ENCODE results near the gene UBE2U.
"Not testable (repeated sequence)": the region's sequence is repeated elsewhere in the genome, so short reads cannot be mapped to it uniquely, and the experiment has no call there.

Gene UBE2U

DNA sequence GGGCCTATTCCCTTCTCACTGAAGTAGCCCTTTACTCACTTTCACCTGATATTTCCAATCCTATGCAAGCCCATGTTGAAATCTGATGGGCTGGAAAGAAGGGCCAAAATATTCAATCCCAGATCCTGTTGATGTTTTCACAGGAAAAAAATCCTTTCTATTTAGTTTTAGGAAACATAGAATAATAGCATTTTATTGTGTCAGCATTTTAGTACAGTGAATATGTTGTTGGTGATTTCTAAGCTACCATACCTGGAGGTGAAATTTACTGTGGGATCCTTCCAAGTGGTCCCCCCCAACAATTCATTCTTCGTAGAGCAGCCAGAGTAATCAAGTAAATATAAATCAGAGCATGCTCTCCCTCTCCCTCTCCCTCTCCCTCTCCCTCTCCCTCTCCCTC, 3.4 kb upstream of the UBE2U start:
- H3K27ac ChIP-seq, result no peak overlapping the region
- TF ChIP-seq, protein P1, sequence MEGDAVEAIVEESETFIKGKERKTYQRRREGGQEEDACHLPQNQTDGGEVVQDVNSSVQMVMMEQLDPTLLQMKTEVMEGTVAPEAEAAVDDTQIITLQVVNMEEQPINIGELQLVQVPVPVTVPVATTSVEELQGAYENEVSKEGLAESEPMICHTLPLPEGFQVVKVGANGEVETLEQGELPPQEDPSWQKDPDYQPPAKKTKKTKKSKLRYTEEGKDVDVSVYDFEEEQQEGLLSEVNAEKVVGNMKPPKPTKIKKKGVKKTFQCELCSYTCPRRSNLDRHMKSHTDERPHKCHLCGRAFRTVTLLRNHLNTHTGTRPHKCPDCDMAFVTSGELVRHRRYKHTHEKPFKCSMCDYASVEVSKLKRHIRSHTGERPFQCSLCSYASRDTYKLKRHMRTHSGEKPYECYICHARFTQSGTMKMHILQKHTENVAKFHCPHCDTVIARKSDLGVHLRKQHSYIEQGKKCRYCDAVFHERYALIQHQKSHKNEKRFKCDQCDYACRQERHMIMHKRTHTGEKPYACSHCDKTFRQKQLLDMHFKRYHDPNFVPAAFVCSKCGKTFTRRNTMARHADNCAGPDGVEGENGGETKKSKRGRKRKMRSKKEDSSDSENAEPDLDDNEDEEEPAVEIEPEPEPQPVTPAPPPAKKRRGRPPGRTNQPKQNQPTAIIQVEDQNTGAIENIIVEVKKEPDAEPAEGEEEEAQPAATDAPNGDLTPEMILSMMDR (conservative IDR thresholded peaks at IDR 0.05), result no peak

DNA sequence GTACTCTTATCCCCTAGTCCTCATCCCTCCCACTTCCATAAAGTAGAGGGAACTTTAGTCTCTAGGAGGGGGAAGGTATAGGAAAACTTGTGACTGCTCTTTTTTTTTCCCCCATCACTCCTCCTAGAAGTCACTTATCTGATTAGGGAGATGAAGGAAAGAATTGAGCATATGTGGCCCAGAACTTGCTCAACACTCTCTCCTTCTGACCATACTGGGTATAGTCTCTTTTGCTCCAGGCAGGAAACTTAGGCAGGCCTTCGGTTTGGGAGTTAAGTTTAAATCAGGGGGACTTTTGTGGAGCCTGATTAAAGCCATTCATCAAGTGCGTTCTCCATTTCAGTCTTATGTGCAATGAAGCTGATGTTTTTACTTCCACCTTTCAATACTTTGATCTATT, 5.8 kb downstream of the UBE2U start:
- no peak overlapping the region for H3K27ac ChIP-seq
- TF ChIP-seq, protein P1 (conservative IDR thresholded peaks at IDR 0.05), result no peak

DNA sequence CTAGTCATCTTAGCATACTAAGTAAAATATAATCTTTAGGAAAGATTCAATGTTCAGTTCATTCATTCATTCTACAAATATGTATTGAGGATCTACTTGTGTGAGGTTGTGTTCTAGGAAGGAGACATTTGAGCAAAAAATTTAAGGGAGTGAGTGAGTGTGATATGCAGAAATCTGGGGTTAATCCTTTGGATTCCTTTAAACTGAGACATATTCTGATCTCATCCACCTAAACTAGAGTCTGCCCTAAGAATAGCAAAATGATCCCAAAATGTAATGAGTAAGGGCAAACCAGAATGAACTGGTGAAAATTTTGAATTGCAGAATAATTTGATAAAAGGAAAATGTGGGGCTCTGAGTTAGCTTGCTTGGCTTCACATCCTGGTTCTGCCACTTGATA, 8.6 kb downstream of the UBE2U start:
- TF ChIP-seq, protein P1 (conservative IDR thresholded peaks at IDR 0.05), result no peak
- H3K27ac ChIP-seq, result no peak overlapping the region

DNA sequence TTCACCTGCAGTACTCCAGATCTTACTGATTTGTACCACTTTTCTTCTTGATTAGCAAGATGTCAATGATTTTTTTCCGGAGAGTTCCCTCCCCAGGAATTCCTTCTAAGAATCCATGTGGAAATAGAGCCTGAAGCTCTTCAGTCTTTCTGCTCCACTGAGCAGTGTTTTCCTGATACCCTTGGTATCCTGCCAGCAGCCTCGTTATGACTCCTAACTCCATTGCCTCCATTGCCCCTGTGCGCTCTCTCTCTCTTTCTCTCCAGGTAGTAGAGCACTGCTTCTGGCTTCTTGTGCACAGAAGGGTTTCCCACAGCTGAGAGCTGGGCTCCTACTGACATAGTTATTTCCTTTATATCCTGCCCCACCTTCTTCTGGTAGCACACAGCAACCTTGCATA, 12.2 kb downstream of the UBE2U start:
- no peak overlapping the region for H3K27ac ChIP-seq
- TF ChIP-seq, protein P1 (conservative IDR thresholded peaks at IDR 0.05), result no peak

DNA sequence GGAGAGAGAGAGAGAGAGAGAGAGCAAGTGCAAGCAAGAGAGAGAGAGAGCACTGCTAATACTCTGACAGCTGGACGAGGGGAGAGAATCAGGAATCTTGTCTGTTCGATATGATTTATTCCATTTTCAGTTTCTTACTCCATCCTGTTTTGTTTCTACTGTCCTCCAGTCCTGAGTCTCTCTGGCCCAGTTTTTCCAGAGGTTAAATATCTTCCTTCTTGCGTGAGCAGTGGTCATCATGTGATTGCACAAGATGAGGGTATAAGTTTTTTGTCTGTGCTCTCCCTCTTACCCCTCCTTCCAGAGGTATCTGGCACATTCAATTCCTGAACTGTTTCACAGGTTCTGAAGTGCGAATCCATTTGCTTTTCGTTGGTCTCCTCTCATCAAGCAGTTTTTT, 16.8 kb downstream of the UBE2U start:
- TF ChIP-seq, protein P1 (conservative IDR thresholded peaks at IDR 0.05), result no peak
- H3K27ac ChIP-seq, result no peak overlapping the region

DNA sequence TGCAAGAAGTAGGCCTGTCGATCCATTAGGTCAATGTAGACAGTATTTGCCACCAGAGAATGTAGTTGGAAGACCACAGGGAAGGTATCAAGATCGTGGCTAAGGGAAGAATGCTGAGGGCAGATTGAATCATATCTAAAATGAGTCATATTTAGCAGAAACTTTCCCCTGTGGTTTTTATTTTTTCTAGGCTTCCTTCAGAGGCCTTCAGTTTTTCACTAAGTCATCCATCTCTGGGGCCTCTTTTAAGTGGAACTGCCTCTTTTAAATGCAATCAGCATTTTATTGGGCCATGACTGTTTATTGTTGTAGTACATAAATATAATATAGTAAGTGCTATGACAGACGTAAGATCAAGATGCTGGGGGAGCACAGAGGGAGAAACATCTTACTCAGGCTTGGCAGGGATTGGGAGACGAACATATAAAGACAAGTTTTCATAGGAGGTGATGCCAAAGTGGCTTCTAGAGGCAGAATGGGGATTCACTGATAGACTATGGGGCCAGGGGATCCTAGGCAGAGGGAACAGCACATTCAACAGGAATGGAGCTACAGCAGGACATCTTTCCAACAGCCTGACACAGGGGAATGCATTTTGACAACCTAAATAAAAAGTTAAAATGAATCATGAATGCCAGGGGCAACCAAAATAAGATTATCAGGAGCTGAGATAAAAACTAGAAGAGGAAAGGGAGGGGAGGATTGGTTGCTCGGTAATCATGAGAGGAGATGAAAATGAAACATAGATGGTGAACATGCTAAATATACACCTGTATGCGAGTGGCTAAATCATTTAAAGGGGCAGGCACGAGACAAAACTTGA, 20.1 kb downstream of the UBE2U start:
- TF ChIP-seq, protein P1 (conservative IDR thresholded peaks at IDR 0.05), result no peak
- H3K27ac ChIP-seq, result no peak overlapping the region

DNA sequence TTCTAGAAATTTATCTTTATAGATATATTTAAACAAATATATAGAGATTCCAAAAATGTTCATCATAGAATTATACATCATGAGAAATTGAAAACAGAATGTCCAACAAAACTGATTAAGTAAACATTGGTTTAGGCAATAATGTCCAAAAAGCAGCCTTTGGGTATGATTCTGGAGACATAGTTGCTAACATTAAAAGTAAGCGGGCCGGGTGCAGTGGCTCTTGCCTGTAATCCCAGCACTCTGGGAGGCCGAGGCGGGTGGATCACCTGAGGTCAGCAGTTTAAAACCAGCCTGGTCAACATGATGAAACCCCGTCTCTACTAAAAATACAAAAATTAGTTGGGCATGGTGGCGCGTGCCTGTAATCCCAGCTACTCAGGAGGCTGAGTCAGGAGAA, 20.8 kb downstream of the UBE2U start:
- not testable (repeated sequence) for H3K27ac ChIP-seq

DNA sequence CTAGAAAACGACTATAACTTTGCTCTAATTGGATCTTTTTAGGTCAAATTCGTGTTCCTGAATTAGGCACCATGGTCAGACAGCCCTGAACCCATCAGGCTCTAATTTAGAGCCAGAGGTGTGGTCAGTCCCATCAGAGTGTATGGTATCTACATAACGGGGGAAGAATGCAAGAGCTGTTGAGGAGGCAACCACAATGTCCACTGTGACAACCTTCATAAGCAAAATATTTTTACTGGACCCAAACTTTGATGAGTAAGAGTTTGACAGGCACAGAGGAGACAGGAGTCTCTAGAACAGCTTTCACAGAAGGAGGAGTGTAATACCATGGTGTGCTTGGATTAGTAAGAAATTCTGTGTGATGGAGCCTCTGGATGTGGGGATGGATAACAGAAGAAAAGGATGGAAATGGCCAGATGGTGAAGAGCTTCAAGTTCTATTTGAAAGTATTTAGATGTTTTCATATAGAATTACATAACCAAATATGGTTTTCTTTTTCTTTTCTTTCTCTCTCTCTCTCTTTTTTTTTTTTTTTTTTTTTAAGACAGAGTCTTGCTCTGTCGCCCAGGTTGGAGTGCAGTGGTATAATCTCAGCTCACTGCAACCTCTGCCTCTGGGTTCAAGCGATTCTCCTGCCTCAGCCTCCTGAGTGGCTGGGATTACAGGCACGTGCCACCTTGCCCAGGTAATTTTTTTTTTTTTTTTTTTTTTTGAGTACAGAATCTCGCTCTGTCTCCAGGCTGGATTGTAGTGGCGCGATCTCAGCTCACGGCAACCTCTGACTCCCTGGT, 24.9 kb downstream of the UBE2U start:
- TF ChIP-seq, protein P1 (conservative IDR thresholded peaks at IDR 0.05), result no peak
- no peak overlapping the region for H3K27ac ChIP-seq

Data from VCaP (cell line).